Camera-type eye (tissue), 1 donor: ENCODE results near the gene PTPRK. TPM values are rescaled to one million over a fixed set of nuclear protein-coding genes. Genes with fewer than 3 reads are reported as not detected.

Source experiments
- total RNA-seq: library from RNA; depleted of rRNA; stranded (reverse); fragments of >200 nt; gene quantifications from one replicate; pipeline ENCODE4 v1.2.3, GENCODE V29; 2014

The PTPRK gene
- total RNA-seq = 107 TPM

DNA sequence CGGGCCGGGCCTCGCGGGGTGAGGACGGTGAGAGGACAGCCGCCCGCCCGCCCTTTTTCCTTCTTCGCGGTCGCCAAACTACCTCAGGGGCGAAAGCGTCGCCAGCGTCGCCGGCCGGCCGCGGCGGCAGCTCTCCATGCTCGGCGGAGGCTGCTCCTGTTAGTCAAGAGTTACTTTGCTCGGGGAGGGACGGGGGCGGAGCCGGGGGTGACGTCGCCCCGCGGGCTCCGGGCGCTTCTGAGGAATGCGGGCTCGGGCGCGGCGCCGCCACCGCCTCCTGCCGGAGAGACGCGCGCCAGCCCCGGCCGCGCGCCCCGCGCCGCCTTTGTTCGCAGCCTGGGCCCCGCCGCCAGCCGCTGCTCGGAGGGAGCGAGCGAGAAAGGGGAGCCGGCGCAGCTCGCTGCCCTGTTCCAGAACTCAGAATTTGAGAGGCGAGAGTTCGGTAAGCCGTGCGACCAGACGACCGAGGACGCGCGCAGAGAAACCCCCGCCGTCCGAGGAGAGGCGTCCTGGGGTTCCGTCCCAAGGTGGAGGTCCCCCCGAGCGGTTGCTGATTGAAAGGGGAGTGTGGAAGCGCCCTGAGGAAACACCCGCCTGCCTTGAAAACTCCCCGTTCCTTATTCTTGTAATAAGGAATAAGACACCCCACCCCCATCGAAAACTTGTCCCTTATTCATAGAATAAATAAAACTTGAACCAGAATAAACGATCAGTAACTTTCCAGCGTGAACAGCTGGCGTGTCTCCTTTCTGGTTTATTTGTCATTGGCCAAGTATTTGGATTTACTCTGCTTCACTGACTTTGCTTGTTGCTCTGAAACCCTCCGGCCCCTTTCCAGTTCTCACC, at the start of gene PTPRK:
PTPRK (minus strand) TSS at position 164 of the 846 bp plus-strand sequence. CDS start 241 bp downstream, outside the sequence.

